HG03432 (cell line): ENCODE data around the gene HOXD13.

Experiments used
- ATAC-seq: cut with Tn5 transposase; IDR thresholded peaks from one replicate; pipeline ENCODE4 v1.9.1; 2021; ENCODE audit warnings: mild to moderate bottlenecking, moderate library complexity; ENCODE audit not compliant: unreplicated experiment

HOXD13 gene

GRCh38 chr2:176092270-176093144 lies at the start of gene HOXD13:
Gene HOXD13, plus strand, starts transcription at chr2:176092721. Its CDS starts 170 bp downstream, at chr2:176092891.
- ATAC-seq: no peak

- no peak for ATAC-seq
Measured at GRCh38 chr2:176056406-176056805, 36.1 kb upstream of the HOXD13 start.

GRCh38 chr2:176063958-176064357 lies 28.6 kb upstream of the HOXD13 start:
- ATAC-seq: no peak

- no peak for ATAC-seq
Measured at GRCh38 chr2:176066645-176067588, 25.6 kb upstream of the HOXD13 start.

GRCh38 chr2:176067589-176068418 lies 24.7 kb upstream of the HOXD13 start:
- no peak for ATAC-seq

- no peak for ATAC-seq
Measured at GRCh38 chr2:176068419-176068832, 24.1 kb upstream of the HOXD13 start.

GRCh38 chr2:176071330-176072291 lies 20.9 kb upstream of the HOXD13 start:
- no peak for ATAC-seq

- ATAC-seq: no peak
Measured at GRCh38 chr2:176072292-176072669, 20.2 kb upstream of the HOXD13 start.

GRCh38 chr2:176072951-176073904 lies 19.3 kb upstream of the HOXD13 start:
- ATAC-seq: no peak

- no peak for ATAC-seq
Measured at GRCh38 chr2:176074919-176075425, 17.5 kb upstream of the HOXD13 start.

GRCh38 chr2:176075481-176075880 lies 17.0 kb upstream of the HOXD13 start:
- no peak for ATAC-seq

GRCh38 chr2:176076063-176076462 lies 16.5 kb upstream of the HOXD13 start:
- ATAC-seq: no peak

GRCh38 chr2:176076796-176077195 lies 15.7 kb upstream of the HOXD13 start:
- no peak for ATAC-seq

GRCh38 chr2:176078541-176079284 lies 13.8 kb upstream of the HOXD13 start:
- no peak for ATAC-seq

GRCh38 chr2:176079285-176079830 lies 13.2 kb upstream of the HOXD13 start:
- ATAC-seq: no peak

GRCh38 chr2:176079831-176080539 lies 12.5 kb upstream of the HOXD13 start:
- no peak for ATAC-seq
